Hematopoietic multipotent progenitor cell treated with erythropoietin and hydrocortisone succinate and interleukin-3 and kit ligand, for 6 days (in vitro differentiated cells): ENCODE data around the gene PEPD.

Source experiments
- DNase-seq: peaks from one replicate; pipeline ENCODE4 v3.0.0-alpha.2; 2015

Gene PEPD

DNA sequence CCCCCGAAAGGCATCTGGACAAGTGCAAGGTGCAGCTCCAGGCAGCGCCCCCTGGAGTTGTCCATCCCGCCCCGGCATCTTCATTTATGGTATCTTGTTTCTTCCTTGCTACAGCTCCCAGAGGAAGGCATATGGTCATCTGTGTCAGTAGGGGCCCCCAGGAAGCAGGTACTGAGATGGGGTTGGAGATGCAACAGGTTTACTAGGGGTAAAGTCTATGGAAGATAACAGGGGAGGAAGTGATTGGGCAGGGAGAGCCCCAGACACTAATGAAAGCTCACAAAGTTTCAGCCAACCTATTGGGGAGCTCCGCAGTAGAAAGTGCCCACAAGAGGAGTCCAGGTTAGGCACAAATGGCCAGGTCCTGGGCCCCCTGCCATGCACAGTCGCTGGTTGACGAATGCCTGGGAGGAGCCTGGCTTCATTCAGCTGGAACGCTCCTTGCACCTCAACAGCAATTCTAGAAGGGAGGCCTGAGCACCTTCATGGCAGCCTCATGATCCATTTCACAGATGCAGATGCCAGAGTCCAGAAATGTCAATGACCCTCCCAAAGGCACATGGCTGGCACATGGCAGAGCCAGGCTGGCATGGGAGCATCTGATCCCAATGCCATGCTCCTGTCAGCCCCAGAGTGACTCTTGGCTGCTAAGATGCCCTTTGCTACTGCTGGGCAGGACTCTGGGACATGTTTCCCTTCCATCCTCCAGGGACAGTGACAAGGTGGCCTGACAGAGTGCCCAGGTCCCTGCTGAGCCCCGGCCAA, 23.8 kb upstream of the PEPD start:
- no peak for DNase-seq

DNA sequence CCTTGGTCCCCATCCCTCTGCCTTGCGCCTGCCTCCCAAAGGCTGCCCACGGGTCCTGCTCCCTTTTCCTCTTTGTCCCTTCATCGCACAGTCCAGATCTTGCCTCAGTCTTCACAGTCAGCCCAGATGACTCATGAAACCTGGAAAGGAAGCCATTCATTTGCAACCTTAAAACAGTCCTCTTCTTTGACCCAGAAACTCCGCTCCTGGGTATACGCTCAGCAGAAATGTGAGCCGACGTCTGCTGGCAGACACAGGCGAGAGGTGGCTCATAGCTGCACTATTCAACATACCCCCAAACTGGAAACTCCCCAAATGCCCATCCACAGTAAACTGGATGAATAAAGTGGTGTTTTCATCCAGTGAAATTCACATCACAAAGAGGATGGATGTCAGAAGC, 13.6 kb upstream of the PEPD start:
- no peak for DNase-seq

DNA sequence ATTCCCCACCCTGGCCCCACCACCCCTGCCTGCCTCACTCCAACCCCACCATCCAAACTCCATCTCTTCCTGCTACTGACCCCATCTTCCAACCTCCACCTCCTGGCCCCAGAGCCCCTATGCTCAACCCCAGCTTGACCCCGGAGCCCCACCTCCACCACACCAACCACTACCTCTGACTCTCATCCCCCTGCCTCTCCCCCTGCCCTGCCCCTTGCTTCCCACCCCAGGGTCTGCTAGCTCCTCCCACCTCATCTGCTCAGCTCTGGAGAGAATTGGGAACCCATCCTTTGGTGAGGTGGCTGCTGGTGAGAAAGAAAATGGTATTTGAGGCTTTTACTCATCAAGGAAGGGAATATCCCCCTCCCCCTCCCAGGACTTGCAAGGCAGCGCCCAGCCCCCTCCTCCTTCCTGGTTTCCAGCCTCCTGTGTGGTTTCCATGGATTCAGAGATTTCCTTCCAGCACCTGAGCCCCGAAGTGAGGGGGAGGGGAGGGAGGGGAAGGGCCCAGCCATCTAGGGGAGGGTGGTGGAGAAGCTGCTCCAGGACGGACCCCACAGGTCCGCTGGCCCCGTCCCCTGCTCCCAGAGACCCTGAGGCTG, 11.4 kb upstream of the PEPD start:
- DNase-seq = no peak

- no peak for DNase-seq
These were observed 9.3 kb upstream of the PEPD start for GRCh38 chr19:33530842-33531241.

DNA sequence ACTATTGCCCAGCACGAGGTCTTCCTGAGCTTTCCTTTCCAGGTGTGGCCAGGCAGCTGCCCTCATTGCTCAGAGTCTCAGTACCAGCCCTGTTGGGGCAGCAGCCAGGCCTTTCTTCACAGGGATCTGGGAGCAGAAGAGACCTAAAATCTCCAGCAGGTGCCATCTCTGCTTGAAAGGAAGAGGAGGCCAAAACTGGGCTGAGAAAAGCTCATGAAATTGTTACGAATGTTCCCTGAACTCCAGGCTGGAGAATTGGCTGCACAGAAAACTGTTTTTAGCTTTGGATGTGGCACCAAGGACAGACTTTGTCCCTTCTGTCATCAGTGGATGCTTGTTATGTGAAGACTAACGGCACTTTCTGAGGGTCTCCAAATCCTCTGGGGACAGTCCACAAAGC, 8.7 kb upstream of the PEPD start:
- no peak for DNase-seq

GRCh38 chr19:33529094-33529676, 7.6 kb upstream of the PEPD start:
- no peak for DNase-seq

- no peak for DNase-seq
These were observed 6.8 kb upstream of the PEPD start for GRCh38 chr19:33528404-33528803.

GRCh38 chr19:33527125-33527524, 5.5 kb upstream of the PEPD start:
- DNase-seq = no peak

GRCh38 chr19:33524024-33524664, 2.6 kb upstream of the PEPD start:
- no peak for DNase-seq

- DNase-seq = no peak
These were observed 1.6 kb upstream of the PEPD start for GRCh38 chr19:33523167-33523566.

- no peak for DNase-seq
These were observed 726 bp upstream of the PEPD start for GRCh38 chr19:33522371-33522662.

DNA sequence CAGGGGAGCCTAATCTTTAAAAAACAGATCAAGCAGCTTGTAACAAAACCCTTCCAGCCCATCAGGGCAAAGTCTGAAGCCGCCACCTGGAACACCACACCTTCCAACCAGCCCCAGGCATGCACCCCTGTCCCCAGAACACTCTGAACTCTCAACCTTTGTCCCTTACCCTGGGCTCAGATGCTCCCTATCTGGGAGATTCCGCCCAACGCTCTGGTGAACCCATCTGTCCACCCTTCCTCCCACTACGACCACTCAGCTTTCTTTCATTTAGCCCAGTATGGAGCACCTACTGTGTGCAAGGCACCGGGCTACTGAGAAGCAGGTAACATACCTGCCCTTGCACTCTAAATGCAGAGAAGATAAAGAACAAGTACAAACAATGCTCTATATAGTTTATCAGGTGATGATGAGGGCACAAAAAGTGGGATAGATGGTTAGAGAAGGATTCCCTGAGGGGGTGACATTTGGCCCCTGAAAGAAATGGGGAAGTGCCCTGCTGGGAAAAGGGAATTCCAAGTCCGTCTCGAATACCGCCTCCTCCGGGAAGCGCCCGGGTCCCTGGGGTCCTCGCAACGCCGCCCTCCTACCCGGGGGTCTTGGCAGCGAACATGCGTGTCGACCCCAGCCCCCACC, 629 bp downstream of the PEPD start:
- peak; percentile 40 for DNase-seq

GRCh38 chr19:33520048-33520643, 1.4 kb downstream of the PEPD start:
- peak; percentile 20 for DNase-seq

DNA sequence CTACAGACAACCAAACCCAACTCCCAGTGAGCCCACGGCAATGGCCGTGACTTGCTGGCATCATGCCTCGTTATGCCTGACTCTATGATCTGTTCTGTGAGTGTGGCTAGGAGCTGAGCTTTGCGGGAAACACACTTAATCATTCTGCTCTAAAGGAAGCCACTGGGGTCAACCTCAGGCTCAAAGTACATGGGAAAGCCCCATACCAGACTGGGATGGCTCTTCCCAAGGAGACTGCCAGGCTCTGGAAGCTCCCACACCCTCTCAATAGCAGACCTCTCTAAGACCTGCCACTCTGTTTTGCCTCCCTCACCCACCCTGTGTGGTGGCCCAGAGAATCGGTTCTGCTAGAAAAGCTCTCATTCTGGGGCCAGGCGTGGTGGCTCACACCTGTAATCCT, 2.2 kb downstream of the PEPD start:
- no peak for DNase-seq

GRCh38 chr19:33518541-33518940, 3.0 kb downstream of the PEPD start:
- DNase-seq = no peak

DNA sequence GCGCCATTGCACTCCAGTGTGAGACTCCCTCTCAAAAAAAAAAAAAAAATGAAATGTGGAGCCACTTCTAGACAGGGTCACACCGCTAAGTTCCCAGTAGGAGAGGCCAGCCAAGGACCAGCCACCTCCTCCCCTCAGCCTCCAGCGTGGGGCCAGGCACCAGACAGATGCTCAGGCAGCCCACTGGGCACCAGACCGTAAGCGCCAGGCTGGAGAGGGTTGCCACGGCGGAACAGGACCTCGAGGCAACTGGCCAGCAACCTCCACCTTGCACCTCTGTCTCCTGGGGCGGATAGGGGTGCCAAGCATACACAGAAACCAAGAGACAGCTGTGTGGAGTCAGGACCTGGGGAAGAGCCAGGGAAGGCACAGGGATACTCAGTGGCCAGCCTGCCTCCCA, 3.7 kb downstream of the PEPD start:
- DNase-seq = no peak

- no peak for DNase-seq
These were observed 5.7 kb downstream of the PEPD start for GRCh38 chr19:33515921-33516320.

- DNase-seq = peak; percentile 78
These were observed 6.6 kb downstream of the PEPD start for GRCh38 chr19:33514885-33515551.

- DNase-seq = no peak
These were observed 8.2 kb downstream of the PEPD start for GRCh38 chr19:33513424-33513823.

- no peak for DNase-seq
These were observed 8.9 kb downstream of the PEPD start for GRCh38 chr19:33512580-33513137.

- DNase-seq = no peak
These were observed 9.6 kb downstream of the PEPD start for GRCh38 chr19:33512021-33512420.

DNA sequence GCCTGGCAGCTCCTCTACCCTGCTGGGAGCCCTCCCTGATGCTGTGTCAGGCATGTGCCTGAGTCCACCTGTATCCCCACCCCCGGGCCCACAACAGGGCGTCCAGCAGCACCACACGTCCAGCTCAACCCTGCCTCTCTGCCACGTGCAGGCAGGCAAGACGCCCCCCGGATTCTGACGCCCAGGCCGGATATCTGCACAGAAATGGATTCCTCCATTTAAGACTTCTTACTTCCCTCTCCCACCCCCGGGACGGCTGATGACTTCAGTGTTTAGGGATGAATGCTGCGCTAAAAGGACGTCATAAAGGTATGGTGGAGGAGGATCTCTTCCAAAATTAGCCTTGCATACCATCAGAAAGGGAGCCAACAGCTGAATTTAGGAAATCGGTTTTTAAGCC, 10.2 kb downstream of the PEPD start:
- DNase-seq = no peak
